Measurements from ENCODE around the gene GABARAPL1. TPM values are rescaled to one million over a fixed set of nuclear protein-coding genes. Genes with fewer than 3 reads are reported as not detected.

Gene GABARAPL1
- total RNA-seq, 1 experiment from 2014 or later, result 55.6 TPM

GRCh38 chr12:10170216-10170615 is 42.5 kb upstream of the GABARAPL1 start:
- no peak for DNase-seq
- Mint-ChIP-seq H3K27me3 (ENCODE audit: low read depth) (no peaks in the 10 kb centered on the region), H3K9me3 (no peaks in the 10 kb centered on the region), H3K4me1 (no peaks in the 10 kb centered on the region), H3K27ac (no peak overlapping the region), H3K4me3 (no peak overlapping the region), H3K36me3 (ENCODE audit: insufficient read depth in 1 of 3, low read depth in 3 of 3) (no peaks in the 10 kb centered on the region; a peak in 1 of 7 replicates)
- no peak overlapping the region for H3T11ph ChIP-seq (ENCODE audit: low read length)
- no peak overlapping the region for H2BK15ac ChIP-seq (ENCODE audit: low read depth, low read length)
- H3K23me2 ChIP-seq (ENCODE audit: insufficient read length, low read depth, low read length, poor library complexity, severe bottlenecking), result no peaks in the 10 kb centered on the region
- no peak overlapping the region for H3K27ac ChIP-seq (ENCODE audit: insufficient read length, low read depth, low read length)
- TF ChIP-seq CTCF (conservative IDR thresholded peaks at IDR 0.05), result no peak
- H4K8ac ChIP-seq (replicated peaks; ENCODE audit: insufficient read length, low read depth, low read length), result no peak overlapping the region
- H4K20me1 ChIP-seq (ENCODE audit: control insufficient read depth, insufficient read depth, insufficient read length), result no peaks in the 10 kb centered on the region
- no peak overlapping the region for H3K14ac ChIP-seq (ENCODE audit: insufficient read depth, low read length)
- no peak overlapping the region for H2BK120ac ChIP-seq (ENCODE audit: low read depth, low read length, poor library complexity, severe bottlenecking)
- H3K23ac ChIP-seq (ENCODE audit: insufficient read length, low read depth, low read length), result no peak overlapping the region
- no peak overlapping the region for H3K4me2 ChIP-seq (ENCODE audit: insufficient read depth, insufficient read length, low read length)
- no peaks in the 10 kb centered on the region for H3K79me2 ChIP-seq (ENCODE audit: insufficient read depth, low read length)
- no peaks in the 10 kb centered on the region for H3K27me3 ChIP-seq (ENCODE audit: insufficient read depth, low read length)
- H3K9ac ChIP-seq (ENCODE audit: extremely low read depth, insufficient read length, low read length), result no peak overlapping the region
- no peak overlapping the region for H4K91ac ChIP-seq (ENCODE audit: insufficient read length, low read depth, low read length)
- no peak overlapping the region for H2BK5ac ChIP-seq (ENCODE audit: insufficient read length, low read length)
- no peak overlapping the region for H3K18ac ChIP-seq (ENCODE audit: insufficient read length, low read depth, low read length)
- H3K4ac ChIP-seq (ENCODE audit: low read depth, low read length), result no peak overlapping the region
- H4K5ac ChIP-seq (ENCODE audit: insufficient read length, low read depth, low read length), result no peak overlapping the region
- H2BK20ac ChIP-seq (ENCODE audit: low read depth, low read length, poor library complexity, severe bottlenecking), result no peak overlapping the region
- no peak overlapping the region for H2AFZ ChIP-seq (ENCODE audit: low read length)
- no CpG with 5 or more reads among the region's 5 CpGs for WGBS (ENCODE audit: extremely low coverage, insufficient read length, low lambda C conversion rate)
- no peak overlapping the region for H3K56ac ChIP-seq (ENCODE audit: insufficient read length, low read depth, low read length)
- no peaks in the 10 kb centered on the region for H3K9me3 ChIP-seq (ENCODE audit: control insufficient read depth, low read depth, low read length)
- no peak overlapping the region for H2AK5ac ChIP-seq (ENCODE audit: insufficient read length, low read length)
- H3K79me1 ChIP-seq (ENCODE audit: insufficient read depth, low read depth, low read length, poor library complexity, severe bottlenecking), result no peaks in the 10 kb centered on the region
- no peaks in the 10 kb centered on the region for H3K4me1 ChIP-seq (ENCODE audit: insufficient read depth, low read length)
- H2BK12ac ChIP-seq (ENCODE audit: insufficient read length, low read depth, low read length), result no peak overlapping the region
